NCI-H524 treated with DMSO at 0.1 percent for 48 hours (cell line): ENCODE measurements around the gene HDDC2.

ENCODE experiments used
- DNase-seq: peaks from one replicate; lab custom pipeline; 2025; lab: John Stamatoyannopoulos, UW

Gene HDDC2

DNA sequence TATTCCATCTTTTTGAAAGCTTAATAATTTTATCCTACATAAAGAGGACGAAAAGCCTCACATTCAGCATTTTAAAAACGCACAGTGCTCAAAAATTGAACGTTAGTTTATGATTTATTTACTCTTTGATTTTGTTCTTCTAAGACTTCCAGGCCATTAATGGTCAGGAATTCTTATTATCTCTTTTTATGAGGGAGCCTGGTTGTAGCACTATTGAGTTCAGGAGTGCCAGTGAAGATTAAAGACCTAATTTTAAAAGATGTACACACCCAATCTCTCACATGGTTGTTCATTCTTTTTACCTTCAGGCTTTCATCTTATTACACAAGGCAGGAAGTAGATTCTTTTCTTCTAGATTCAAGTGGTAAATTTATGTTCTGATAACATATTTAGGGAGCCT, 68.6 kb downstream of the HDDC2 start:
- no peak for DNase-seq

DNA sequence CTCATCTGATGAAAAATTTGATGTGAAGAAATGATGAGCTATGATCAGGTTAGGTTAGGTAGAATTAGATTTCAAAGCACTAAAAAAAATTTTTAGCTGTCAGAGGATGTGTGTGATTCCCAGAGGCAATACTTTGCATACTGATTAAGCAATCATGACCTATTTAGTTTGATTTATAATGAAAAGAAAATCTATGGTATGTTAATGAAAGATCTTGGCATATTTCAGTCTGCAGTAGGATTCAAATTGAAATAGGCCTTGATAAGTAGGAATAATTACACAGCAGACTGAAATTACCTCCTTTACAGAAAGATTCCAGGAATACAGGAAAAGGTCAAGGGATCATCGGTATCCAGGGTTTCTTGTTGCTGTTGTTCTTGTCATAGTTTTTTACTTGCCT, 69.3 kb downstream of the HDDC2 start:
- no peak for DNase-seq

DNA sequence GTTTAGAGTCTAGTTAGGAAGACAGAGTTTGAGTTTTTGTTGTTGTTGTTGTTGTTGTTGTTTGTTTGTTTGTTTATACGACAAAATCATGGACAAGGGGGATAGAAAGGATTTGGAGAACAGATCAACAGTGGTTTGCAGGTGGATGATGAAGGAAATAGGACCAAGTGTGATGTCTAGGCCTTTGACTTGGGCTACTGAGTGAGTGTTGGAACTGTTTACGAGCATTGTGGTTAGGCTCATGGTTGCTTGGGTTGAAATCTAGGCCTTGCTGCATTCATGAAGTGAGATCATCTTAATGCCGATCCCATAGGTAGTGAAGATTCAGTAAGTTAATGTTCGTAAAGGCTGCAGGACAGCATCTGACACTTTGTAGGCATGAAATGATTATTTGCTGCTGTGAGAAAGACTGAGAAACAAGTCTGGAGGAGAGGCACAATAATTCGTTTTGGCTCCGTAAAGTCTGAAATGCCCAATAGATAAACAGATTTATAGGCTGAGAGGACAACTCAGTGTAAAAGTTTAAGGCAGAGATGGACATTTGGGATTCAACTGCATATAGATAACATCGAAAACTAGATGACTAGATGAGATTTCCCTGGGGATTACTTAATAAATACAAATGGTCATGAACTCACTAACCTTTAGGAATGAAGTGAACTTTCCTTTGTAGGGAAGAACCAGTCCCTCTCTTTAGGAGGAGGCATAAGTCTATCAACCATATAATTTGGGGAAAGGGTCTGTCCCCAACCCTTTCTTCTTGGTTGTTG, 70.0 kb downstream of the HDDC2 start:
- DNase-seq, result no peak

DNA sequence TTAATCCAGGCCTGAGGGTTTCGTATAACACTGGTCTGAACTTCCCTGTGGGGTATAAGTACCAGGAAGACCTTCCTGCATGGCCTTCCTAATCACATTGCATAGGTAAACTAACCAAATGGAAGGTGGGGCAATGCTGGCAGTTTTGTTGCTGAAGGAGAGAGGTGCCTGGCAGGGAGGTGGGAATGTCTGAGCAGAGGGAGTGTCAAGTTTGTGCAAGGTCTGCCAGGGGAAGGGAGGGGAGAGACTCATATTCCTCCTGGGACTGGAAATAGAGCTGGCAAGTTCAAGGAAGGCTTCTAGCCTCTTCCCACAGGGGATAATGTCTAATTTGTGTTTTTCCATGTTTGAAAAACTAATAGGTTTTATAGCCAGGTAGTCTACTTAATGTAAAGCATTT, 70.6 kb downstream of the HDDC2 start:
- no peak for DNase-seq

DNA sequence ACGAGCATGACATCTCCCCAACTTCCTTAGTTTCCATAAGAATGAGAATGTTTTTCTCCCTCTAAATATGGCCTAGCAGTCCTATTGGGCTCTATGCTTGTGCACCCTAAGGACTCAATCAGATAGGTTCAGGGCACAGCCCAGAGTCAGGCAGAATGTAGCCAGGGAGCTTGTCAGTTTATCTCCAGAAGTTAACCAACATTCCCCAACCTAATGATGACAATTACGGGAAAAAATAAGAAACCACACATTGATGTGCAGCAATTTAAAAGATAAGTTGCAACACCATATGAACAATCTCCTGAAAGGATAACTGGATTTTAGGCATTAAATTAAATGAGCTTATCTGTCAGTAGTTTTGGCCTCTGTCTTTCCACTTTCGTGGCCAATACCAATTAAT, 71.1 kb downstream of the HDDC2 start:
- DNase-seq, result no peak

DNA sequence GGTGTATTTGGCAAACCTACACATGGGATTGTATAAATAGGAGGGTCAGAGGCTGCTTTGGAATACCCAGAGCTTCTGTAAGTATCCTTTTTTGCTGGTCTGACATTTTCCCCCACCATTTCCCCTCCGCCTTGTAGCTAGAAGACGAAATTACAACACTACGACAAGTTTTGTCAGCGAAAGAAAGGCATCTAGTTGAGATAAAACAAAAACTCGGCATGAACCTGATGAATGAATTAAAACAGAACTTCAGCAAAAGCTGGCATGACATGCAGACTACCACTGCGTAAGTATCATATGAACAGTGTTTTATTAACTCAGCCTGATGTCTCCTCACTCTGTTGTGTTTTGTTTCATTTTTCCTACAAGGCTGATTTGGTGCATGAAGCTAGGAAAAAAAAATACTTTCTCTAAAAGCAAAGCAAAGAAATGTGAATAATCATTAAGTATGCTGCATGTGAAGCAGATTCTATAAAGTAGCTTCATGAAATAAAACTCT, 72.7 kb downstream of the HDDC2 start:
- no peak for DNase-seq

DNA sequence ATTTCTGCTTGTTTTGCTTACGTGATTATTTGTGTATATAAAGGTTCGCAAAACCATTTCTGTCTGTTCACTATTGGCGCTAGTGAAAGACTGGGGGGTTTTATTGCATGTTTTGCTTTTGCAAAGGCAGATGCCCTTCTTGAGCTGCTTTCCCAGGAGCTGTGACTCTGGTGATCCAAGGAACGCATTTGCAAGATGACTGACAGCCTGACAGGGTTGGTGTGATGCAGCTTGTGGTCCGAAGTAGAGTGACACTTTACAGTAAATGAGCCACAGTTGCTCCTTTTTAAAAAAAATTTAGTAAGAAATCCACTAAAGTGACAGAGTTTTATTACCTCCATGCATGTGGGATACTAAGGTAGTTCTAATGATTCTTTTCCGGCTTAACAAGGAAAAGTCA, 74.5 kb downstream of the HDDC2 start:
- DNase-seq, result no peak
